AG09309 (cell line): Measurements from ENCODE around the gene CAPN13.

Experiments used
- DNase-seq: peaks from one replicate; pipeline ENCODE4 v3.0.0-alpha.2; 2010; ENCODE audit warnings: low read depth
- H3K4me3 ChIP-seq: 2 replicates; pipeline ENCODE4 v1.5.1; 2011; ENCODE audit warnings: mild to moderate bottlenecking, low read depth, low read length, moderate library complexity; ENCODE audit not compliant: control insufficient read depth
- CTCF ChIP-seq: IDR thresholded peaks from 2 replicates; pipeline ENCODE4 v1.5.1; 2011; ENCODE audit warnings: mild to moderate bottlenecking, low read depth, low read length, inconsistent platforms; ENCODE audit not compliant: insufficient read depth, control insufficient read depth; ENCODE audit errors: missing control alignments

Gene CAPN13

GRCh38 chr2:30778611-30779010, 28.6 kb downstream of the CAPN13 start:
- no peak overlapping the region for H3K4me3 ChIP-seq
- no peak for DNase-seq
- no peak for TF ChIP-seq CTCF

GRCh38 chr2:30777661-30778505, 29.4 kb downstream of the CAPN13 start:
- no peak for DNase-seq
- no peak for TF ChIP-seq CTCF

GRCh38 chr2:30776831-30777635, 30.2 kb downstream of the CAPN13 start:
- DNase-seq: no peak
- TF ChIP-seq CTCF: no peak
- no peak overlapping the region for H3K4me3 ChIP-seq

More at GRCh38 chr2:30777661-30778505, 29.4 kb downstream of the CAPN13 start:
- no peak overlapping the region for H3K4me3 ChIP-seq

GRCh38 chr2:30775833-30776232, 31.4 kb downstream of the CAPN13 start:
- no peak for TF ChIP-seq CTCF
- DNase-seq: no peak

GRCh38 chr2:30772021-30772705, 35.1 kb downstream of the CAPN13 start:
- H3K4me3 ChIP-seq: no peak overlapping the region
- no peak for DNase-seq
- TF ChIP-seq CTCF: no peak

More at GRCh38 chr2:30775833-30776232, 31.4 kb downstream of the CAPN13 start:
- no peak overlapping the region for H3K4me3 ChIP-seq

- no peak overlapping the region for H3K4me3 ChIP-seq
- TF ChIP-seq CTCF: no peak
- no peak for DNase-seq
These were observed 36.2 kb downstream of the CAPN13 start for GRCh38 chr2:30770816-30771576.
